ENCODE data around the gene ITGB4.
"Not testable (repeated sequence)": the region's sequence is repeated elsewhere in the genome, so short reads cannot be mapped to it uniquely, and the experiment has no call there.

The ITGB4 gene

GRCh38 chr17:75754378-75755204, 33.3 kb downstream of the ITGB4 start:
- no peak for DNase-seq

- DNase-seq: no peak
Measured at GRCh38 chr17:75755205-75755901, 34.1 kb downstream of the ITGB4 start.

- no peak for DNase-seq
Measured at GRCh38 chr17:75755990-75756389, 34.7 kb downstream of the ITGB4 start.

- no peak for DNase-seq
Measured at GRCh38 chr17:75756451-75757085, 35.3 kb downstream of the ITGB4 start.

DNA sequence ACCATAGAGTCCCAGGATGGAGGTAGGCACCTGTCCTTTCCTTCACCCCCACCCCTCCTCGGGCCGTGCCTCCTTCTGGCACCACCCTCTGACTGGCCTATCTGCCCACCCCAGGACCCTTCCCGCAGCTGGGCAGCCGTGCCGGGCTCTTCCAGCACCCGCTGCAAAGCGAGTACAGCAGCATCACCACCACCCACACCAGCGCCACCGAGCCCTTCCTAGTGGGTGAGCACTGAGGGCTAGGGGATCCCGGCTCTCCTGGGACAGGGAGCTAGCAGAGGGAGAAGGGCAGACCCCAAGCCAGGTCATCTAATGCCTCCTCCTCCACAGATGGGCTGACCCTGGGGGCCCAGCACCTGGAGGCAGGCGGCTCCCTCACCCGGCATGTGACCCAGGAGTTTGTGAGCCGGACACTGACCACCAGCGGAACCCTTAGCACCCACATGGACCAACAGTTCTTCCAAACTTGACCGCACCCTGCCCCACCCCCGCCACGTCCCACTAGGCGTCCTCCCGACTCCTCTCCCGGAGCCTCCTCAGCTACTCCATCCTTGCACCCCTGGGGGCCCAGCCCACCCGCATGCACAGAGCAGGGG, 35.9 kb downstream of the ITGB4 start:
- no peak for DNase-seq

- DNase-seq: no peak
Measured at GRCh38 chr17:75758131-75758905, 37.1 kb downstream of the ITGB4 start.

GRCh38 chr17:75759457-75759856, 38.2 kb downstream of the ITGB4 start:
- DNase-seq: no peak

- DNase-seq: not testable (repeated sequence)
Measured at GRCh38 chr17:75759978-75760640, 38.9 kb downstream of the ITGB4 start.

- no peak for DNase-seq
Measured at GRCh38 chr17:75762513-75763268, 41.4 kb downstream of the ITGB4 start.

- no peak for DNase-seq
Measured at GRCh38 chr17:75763269-75763607, 42.0 kb downstream of the ITGB4 start.

GRCh38 chr17:75763613-75764416, 42.6 kb downstream of the ITGB4 start:
- no peak for DNase-seq

DNA sequence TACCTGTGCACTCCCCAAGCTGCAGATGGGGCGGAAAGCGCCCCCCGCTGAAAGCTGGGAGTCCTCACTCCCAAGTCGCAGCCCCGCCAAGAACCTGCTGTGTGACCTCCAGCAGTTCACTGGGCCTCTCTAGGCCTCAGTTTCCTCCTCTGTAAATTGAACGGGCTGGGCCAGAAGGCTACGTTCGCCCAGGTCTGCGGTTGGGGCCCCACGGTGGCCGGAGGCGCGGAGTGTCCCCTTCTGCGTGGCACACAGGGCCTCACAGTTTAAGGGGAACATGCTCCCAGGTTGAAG, 43.1 kb downstream of the ITGB4 start:
- no peak for DNase-seq

DNA sequence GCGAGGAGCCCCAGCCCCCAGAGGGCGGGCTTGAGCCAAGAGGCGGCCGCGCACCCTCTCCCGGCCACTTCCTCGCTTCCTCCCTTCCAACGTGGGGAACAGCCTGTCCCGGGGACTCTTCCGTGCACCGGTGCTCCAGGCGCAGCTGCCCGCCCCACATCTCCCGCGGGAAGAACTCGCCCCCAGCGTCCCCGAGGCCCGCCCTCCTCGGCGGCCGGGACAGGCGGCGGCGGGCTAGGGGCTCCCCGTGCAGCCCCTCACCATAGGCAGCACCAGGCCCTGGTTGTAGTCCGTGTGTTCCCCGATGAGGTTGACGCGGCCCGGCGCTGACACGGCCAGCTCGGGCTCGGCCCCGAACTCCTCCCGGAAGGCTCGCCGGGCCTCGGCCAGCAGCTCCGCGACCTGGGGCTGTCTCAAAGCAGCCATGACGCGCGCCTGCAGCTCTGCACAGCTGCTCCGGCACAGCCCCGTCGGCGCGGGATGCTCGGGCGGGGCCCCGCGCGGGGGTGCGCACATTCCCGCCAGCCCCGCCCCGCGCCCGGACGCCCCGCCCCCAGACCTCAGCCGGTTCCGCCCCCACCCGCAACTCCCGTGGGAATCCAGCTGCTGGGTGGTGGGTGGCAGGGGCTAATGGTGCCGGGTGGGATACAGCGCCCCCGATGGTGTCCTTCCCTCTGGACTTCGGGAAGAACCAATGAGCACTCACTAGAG, 43.6 kb downstream of the ITGB4 start, which contains the start of gene GALK1:
TSS of gene GALK1 (minus strand) at position 482 of the 711 bp plus-strand sequence. CDS start at position 426, 56 bp downstream.
- DNase-seq: peak; percentile 78

GRCh38 chr17:75765981-75766380, 44.7 kb downstream of the ITGB4 start:
- DNase-seq: no peak

GRCh38 chr17:75767881-75768280, 46.6 kb downstream of the ITGB4 start:
- DNase-seq: no peak

- DNase-seq: no peak
Measured at GRCh38 chr17:75769536-75769935, 48.3 kb downstream of the ITGB4 start.

DNA sequence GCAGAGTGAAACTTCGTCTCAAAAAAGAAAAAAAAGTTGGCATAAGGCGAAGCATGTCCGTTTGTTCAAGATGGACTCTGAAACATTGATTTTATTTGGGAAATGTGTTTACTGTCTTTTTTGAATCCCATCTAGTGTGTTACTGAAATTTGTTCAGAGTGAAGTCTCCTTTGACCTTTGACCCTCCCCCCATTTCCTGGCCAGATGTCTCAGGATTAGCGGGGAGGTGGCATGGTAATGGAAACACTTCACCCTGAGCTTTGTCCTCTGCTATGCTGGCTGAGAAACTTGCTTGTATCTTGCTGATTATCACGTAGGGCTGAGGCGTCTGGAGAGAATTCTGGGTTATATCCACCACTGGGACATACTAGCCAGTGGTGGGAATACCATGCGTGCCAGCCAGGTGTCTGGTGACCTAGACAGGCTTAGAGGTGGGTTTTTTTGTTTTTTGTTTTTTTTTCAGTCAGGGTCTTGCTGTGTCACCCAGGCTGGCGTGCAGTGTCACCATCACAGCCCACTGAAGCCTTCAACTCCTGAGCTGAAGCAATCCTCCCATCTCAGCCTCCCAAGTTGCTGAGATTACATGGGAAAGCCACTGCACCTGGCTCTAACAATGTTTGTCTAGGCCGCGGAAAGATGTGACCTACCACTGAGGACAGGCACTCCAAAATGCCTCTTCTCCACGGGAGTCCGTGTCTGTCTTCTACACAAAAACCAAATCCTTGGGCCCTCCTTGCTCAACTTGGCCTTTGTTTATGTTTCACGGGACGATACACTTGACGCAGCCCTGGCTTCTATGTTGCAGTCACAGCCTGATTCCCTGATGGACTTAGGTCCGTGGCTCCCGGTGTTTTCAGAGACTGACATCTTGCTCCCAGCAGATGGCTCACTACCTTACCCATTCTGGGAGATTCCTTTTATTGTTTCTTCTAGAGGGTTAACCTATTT, 50.3 kb downstream of the ITGB4 start:
- DNase-seq: no peak

GRCh38 chr17:75773121-75773807, 52.0 kb downstream of the ITGB4 start:
- no peak for DNase-seq
